MM.1S (cell line): ENCODE results near the gene ARPC1B.

Source experiments
- DNase-seq: peaks from one replicate; pipeline ENCODE4 v3.0.0-alpha.2; 2015
- H2AFZ ChIP-seq: fragments of 300-600 bp; sonication (generic); 2 replicates; pipeline ENCODE4 v1.6.0; 2016; ENCODE audit warnings: antibody characterized with exemption, low read length
- H3F3A ChIP-seq: fragments of 300-600 bp; sonication (generic); 2 replicates; pipeline ENCODE4 v1.6.1; 2016; ENCODE audit warnings: mild to moderate bottlenecking, antibody characterized with exemption, low read length, moderate library complexity, mixed read lengths; ENCODE audit not compliant: insufficient read depth
- H3K27ac ChIP-seq: fragments of 300-600 bp; sonication (generic); 2 replicates; pipeline ENCODE4 v1.5.1; 2016; ENCODE audit warnings: mild to moderate bottlenecking, low read length
- H3K27me3 ChIP-seq: fragments of 300-600 bp; sonication (generic); replicated peaks from 2 replicates; pipeline ENCODE4 v1.6.0; 2016; ENCODE audit warnings: low read length; ENCODE audit not compliant: insufficient read depth
- H3K36me3 ChIP-seq: fragments of 300-600 bp; sonication (generic); replicated peaks from 2 replicates; pipeline ENCODE4 v1.6.1; 2016; ENCODE audit warnings: mild to moderate bottlenecking, low read length, mixed read lengths; ENCODE audit not compliant: insufficient read depth
- H3K4me1 ChIP-seq: fragments of 300-600 bp; sonication (generic); 2 replicates; pipeline ENCODE4 v1.6.1; 2016; ENCODE audit warnings: low read length, mixed read lengths
- H3K4me2 ChIP-seq: fragments of 300-600 bp; sonication (generic); 2 replicates; pipeline ENCODE4 v1.6.0; 2016; ENCODE audit warnings: low read depth, low read length
- H3K4me3 ChIP-seq: fragments of 300-600 bp; sonication (generic); 2 replicates; pipeline ENCODE4 v1.5.1; 2016; ENCODE audit warnings: low read length, mixed read lengths
- H3K79me2 ChIP-seq: fragments of 300-600 bp; sonication (generic); 2 replicates; pipeline ENCODE4 v1.6.1; 2016; ENCODE audit warnings: mixed run types, low read length, mixed read lengths
- H3K9ac ChIP-seq: fragments of 300-600 bp; sonication (generic); 2 replicates; pipeline ENCODE4 v1.6.1; 2016; ENCODE audit warnings: low read length, mixed read lengths
- H3K9me2 ChIP-seq: fragments of 300-600 bp; sonication (generic); replicated peaks from 2 replicates; pipeline ENCODE4 v1.6.1; 2016; ENCODE audit warnings: mild to moderate bottlenecking, low read length, mixed read lengths; ENCODE audit not compliant: insufficient read depth
- H3K9me3 ChIP-seq: fragments of 300-600 bp; sonication (generic); replicated peaks from 2 replicates; pipeline ENCODE4 v1.6.1; 2016; ENCODE audit warnings: mild to moderate bottlenecking, low read length, mixed read lengths; ENCODE audit not compliant: insufficient read depth
- H4K20me1 ChIP-seq: fragments of 300-600 bp; sonication (generic); 2 replicates; pipeline ENCODE4 v1.6.1; 2016; ENCODE audit warnings: mild to moderate bottlenecking, low read length, moderate library complexity, mixed read lengths; ENCODE audit not compliant: insufficient read depth
- EZH2 ChIP-seq: fragments of 300-600 bp; sonication (generic); optimal IDR thresholded peaks from 2 replicates; pipeline ENCODE3; 2017; ENCODE audit warnings: low read depth, mild to moderate bottlenecking, antibody characterized with exemption, low read length, mixed read lengths
- EZH2phosphoT487 ChIP-seq: fragments of 300-600 bp; sonication (generic); IDR thresholded peaks from 2 replicates; pipeline ENCODE4 v1.6.1; 2018; ENCODE audit warnings: antibody characterized with exemption, low read length
- TF ChIP-seq, protein P1 (sequence below): fragments of 300-600 bp; sonication (generic); IDR thresholded peaks from 2 replicates; pipeline ENCODE4 v1.5.1; 2016; ENCODE audit warnings: antibody characterized with exemption, low read length, mixed read lengths

ARPC1B gene

DNA sequence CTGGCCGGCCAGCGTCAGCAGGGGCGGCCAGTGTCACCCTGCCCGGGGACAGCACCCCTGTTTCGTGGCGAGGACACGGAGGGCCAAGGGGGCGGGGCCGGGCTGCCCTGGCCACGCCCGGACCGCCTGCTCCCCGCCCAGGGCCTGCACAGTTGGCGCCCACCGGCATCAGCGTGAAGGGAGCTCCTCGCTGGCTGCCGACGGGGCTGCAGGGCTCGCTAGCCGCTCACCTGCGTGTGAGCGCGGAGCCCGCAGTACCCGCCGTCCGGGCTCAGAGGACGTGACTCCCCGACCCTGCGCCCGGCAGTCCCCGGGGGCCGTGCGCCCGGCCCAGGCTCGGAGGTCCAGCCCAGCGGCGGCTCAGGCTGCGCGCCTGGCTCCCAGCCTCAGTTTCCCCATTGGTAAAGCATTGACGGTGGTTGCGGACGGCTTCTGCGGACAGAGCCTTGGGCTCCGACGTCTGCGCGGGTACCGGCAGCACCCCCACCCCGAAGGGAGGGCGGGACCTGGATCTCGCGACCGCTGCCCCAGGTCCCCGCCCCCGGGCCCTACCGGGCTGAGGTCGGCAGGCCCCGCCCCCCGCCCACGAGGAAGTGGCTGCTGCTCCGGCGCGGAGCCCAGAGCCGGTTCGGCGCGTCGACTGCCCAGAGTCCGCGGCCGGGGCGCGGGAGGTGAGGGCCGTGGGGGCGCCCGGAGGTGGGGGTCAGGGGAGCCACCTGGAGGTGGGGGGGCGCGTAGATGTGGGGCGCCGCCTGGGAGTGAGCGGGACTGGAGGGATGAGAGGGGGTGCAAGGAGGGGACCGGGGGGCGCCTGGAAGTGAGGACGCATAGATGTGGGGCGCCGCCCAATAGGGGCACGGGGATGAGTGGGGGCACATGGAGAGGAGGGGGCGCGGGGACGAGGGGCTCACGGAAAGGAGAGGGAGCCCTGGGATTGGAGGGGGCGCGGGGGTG, at the start of gene ARPC1B:
Gene ARPC1B (plus strand): TSS at position 620 of the 954 bp plus-strand sequence. CDS start 10,985 bp downstream, outside the sequence.
- no peaks in the 10 kb centered on the region for H3K27me3 ChIP-seq
- H3K9me2 ChIP-seq = no peaks in the 10 kb centered on the region
- peak within 1 kb of the TSS; percentile 89 for H3K4me2 ChIP-seq
- peak within 1 kb of the TSS; percentile 99 for H2AFZ ChIP-seq
- TF ChIP-seq EZH2 = no peak
- TF ChIP-seq, protein P1, sequence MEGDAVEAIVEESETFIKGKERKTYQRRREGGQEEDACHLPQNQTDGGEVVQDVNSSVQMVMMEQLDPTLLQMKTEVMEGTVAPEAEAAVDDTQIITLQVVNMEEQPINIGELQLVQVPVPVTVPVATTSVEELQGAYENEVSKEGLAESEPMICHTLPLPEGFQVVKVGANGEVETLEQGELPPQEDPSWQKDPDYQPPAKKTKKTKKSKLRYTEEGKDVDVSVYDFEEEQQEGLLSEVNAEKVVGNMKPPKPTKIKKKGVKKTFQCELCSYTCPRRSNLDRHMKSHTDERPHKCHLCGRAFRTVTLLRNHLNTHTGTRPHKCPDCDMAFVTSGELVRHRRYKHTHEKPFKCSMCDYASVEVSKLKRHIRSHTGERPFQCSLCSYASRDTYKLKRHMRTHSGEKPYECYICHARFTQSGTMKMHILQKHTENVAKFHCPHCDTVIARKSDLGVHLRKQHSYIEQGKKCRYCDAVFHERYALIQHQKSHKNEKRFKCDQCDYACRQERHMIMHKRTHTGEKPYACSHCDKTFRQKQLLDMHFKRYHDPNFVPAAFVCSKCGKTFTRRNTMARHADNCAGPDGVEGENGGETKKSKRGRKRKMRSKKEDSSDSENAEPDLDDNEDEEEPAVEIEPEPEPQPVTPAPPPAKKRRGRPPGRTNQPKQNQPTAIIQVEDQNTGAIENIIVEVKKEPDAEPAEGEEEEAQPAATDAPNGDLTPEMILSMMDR = no peak
- no peak for TF ChIP-seq EZH2phosphoT487
- no peaks in the 10 kb centered on the region for H4K20me1 ChIP-seq
- peaks cover 37% of the 10 kb centered on the region for H3K79me2 ChIP-seq
- peak within 1 kb of the TSS; percentile 68; the same call in 1 of the 2 replicates for H3K9ac ChIP-seq
- no peaks in the 10 kb centered on the region for H3K9me3 ChIP-seq
- H3K4me1 ChIP-seq = peaks cover 5% of the 10 kb centered on the region
- H3K4me3 ChIP-seq = peak within 1 kb of the TSS; percentile 93
- peaks cover 20% of the 10 kb centered on the region for H3F3A ChIP-seq
- peak; percentile 89 for DNase-seq
- H3K27ac ChIP-seq = peak within 1 kb of the TSS; percentile 39; the same call in 1 of the 2 replicates
- H3K36me3 ChIP-seq = no peaks in the 10 kb centered on the region; the same call in 1 of the 2 replicates

DNA sequence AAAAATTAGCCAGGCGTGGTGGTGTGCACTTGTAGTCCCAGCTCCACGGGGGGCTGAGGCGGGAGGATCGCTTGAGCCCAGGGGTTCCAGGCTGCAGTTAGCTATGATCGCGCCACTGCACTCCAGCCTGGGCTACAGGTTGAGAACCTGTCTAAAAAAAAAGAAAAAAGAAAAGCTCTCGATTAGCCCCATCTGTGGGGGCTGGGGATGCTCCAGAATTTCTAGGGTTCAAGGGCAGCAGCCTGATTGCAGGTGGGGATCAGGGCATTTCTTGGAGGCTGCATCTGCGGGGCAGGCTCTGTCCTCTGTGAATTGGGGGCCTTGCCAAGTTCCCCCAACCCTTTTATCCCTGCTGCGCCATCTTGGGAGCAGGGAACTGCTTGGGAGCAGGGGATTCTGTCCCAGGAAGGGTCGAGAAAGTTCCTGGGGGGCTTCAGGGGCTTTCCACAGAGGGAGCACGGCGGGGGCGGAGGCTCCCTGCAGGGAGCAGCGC, 49.5 kb upstream of the ARPC1B start:
- peaks cover 53% of the 10 kb centered on the region for H3K79me2 ChIP-seq
- peak overlapping the region; percentile 96 for H2AFZ ChIP-seq
- peak overlapping the region; percentile 80 for H3K4me2 ChIP-seq
- peak overlapping the region; percentile 99 for H3K4me3 ChIP-seq
- no peaks in the 10 kb centered on the region for H3K36me3 ChIP-seq
- peaks cover 9% of the 10 kb centered on the region for H3F3A ChIP-seq
- H3K27me3 ChIP-seq = no peaks in the 10 kb centered on the region
- H3K27ac ChIP-seq = peak overlapping the region; percentile 63; the same call in 1 of the 2 replicates
- H3K9me2 ChIP-seq = no peaks in the 10 kb centered on the region
- no peaks in the 10 kb centered on the region for H3K9me3 ChIP-seq
- TF ChIP-seq EZH2phosphoT487 (no peak), EZH2 (no peak)
- TF ChIP-seq, protein P1 = no peak
- H3K9ac ChIP-seq = peak overlapping the region; percentile 97
- DNase-seq = no peak
- no peaks in the 10 kb centered on the region for H4K20me1 ChIP-seq
- peaks cover 19% of the 10 kb centered on the region for H3K4me1 ChIP-seq

DNA sequence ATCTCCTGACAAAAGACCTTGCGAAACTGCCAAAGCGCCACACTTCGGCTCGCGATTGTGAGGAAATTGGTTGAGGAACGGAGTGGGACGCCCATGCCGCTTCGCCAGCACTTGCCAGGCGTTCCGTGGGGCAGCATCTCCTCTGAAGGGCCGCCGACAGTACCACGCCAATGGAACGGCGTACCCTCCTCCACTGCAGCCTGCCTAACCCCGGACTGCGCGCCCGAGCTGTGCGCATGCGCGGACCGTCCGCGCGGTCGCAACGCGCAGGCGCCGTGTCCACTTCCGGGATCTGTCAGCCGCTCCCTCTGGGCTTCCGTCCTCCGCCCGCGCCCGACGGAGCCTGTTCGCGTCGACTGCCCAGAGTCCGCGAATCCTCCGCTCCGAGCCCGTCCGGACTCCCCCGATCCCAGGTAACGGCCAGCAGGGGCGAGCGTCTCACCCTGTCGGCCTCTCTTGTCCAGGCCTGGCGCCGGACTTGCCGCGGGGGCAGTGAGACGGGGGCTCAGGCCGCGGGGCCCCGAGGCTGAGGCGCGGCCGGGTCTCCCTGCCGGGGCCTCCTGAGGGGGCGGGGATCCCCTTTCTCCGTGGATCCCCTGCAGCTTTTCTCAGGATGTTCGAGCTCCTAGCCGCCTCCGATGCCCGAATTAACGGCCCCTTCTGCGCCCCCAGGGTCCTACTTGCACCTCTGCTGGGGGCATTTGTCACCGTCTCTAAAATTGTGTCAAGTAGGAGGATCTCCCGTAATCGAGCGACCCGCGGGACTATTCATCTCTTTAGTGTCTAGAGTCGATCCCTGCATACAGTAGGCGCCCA, 48.7 kb upstream of the ARPC1B start, which contains the start of gene ARPC1A:
Gene ARPC1A (plus strand): TSS at position 307 of the 816 bp plus-strand sequence. CDS start 7,456 bp downstream, outside the sequence.
- peak within 1 kb of the TSS; percentile 96 for H2AFZ ChIP-seq
- H3K4me3 ChIP-seq = peak within 1 kb of the TSS; percentile 99
- H3K4me1 ChIP-seq = peaks cover 25% of the 10 kb centered on the region
- no peaks in the 10 kb centered on the region for H3K9me2 ChIP-seq
- no peaks in the 10 kb centered on the region for H3K36me3 ChIP-seq
- H3K9me3 ChIP-seq = no peaks in the 10 kb centered on the region
- peaks cover 60% of the 10 kb centered on the region for H3K79me2 ChIP-seq
- peaks cover 17% of the 10 kb centered on the region for H3F3A ChIP-seq
- H3K27ac ChIP-seq = peak within 1 kb of the TSS; percentile 63; the same call in 1 of the 2 replicates
- no peak for TF ChIP-seq EZH2phosphoT487
- TF ChIP-seq, protein P1 = peak; percentile 14
- no peaks in the 10 kb centered on the region for H3K27me3 ChIP-seq
- peak; percentile 94 for DNase-seq
- peak within 1 kb of the TSS; percentile 97 for H3K9ac ChIP-seq
- H4K20me1 ChIP-seq = no peaks in the 10 kb centered on the region
- H3K4me2 ChIP-seq = peak within 1 kb of the TSS; percentile 91
